GM19043 (cell line): Measurements from ENCODE around the gene CAMK1G.

Experiments
- ATAC-seq: cut with Tn5 transposase; IDR thresholded peaks from one replicate; pipeline ENCODE4 v1.9.1; 2021; ENCODE audit warnings: low read depth; ENCODE audit not compliant: unreplicated experiment

Gene CAMK1G

GRCh38 chr1:209633335-209633997 lies 50.0 kb downstream of the CAMK1G start:
- no peak for ATAC-seq

GRCh38 chr1:209634005-209634737 lies 50.7 kb downstream of the CAMK1G start:
- no peak for ATAC-seq

GRCh38 chr1:209635850-209636249 lies 52.3 kb downstream of the CAMK1G start:
- ATAC-seq: no peak

- ATAC-seq: no peak
These were observed 58.3 kb downstream of the CAMK1G start for GRCh38 chr1:209641832-209642172.

GRCh38 chr1:209642816-209643215 lies 59.3 kb downstream of the CAMK1G start:
- ATAC-seq: no peak

- ATAC-seq: no peak
These were observed 59.9 kb downstream of the CAMK1G start for GRCh38 chr1:209643285-209644020.

- ATAC-seq: no peak
These were observed 62.3 kb downstream of the CAMK1G start for GRCh38 chr1:209645574-209646452.

- ATAC-seq: no peak
These were observed 63.0 kb downstream of the CAMK1G start for GRCh38 chr1:209646558-209646957.

GRCh38 chr1:209647156-209647555 lies 63.6 kb downstream of the CAMK1G start:
- ATAC-seq: no peak

- ATAC-seq: no peak
These were observed 64.8 kb downstream of the CAMK1G start for GRCh38 chr1:209648346-209648745.

- ATAC-seq: no peak
These were observed 65.6 kb downstream of the CAMK1G start for GRCh38 chr1:209648931-209649776.

- ATAC-seq: no peak
These were observed 66.9 kb downstream of the CAMK1G start for GRCh38 chr1:209650454-209650853.

GRCh38 chr1:209651138-209651587 lies 67.6 kb downstream of the CAMK1G start:
- ATAC-seq: peak; percentile 65

- no peak for ATAC-seq
These were observed 68.7 kb downstream of the CAMK1G start, which contains the start of gene LAMB3 for GRCh38 chr1:209652121-209652735. TSS of gene LAMB3 (minus strand) at chr1:209652425. CDS start at chr1:209650944, 1,481 bp downstream.

GRCh38 chr1:209652873-209653401 lies 69.4 kb downstream of the CAMK1G start:
- no peak for ATAC-seq

- peak; percentile 45 for ATAC-seq
These were observed 70.4 kb downstream of the CAMK1G start for GRCh38 chr1:209653915-209654351.

GRCh38 chr1:209655411-209656231 lies 72.1 kb downstream of the CAMK1G start:
- no peak for ATAC-seq
